ENCODE measurements around the gene NKAP.
A peak's percentile ranks its signal among the peaks of the same experiment; 100 is the strongest.

Gene NKAP

DNA sequence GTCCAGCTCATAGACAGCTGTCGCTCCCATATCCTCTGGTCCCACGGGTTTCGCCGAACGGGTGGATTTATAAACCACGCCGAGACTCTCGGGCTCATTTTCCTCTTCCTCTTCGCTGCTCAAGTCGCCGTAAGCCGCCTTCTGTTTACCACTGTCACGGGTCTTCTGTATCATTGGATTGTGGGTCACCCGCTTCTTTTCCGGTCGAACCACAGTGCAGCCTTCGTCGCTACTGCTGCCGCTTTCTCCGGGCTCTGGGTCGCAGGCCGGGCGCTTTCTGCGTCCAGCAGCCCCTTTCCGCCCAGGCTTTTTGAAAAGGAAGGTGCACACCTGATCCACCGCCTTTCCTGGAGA, 72.3 kb downstream of the NKAP start:
- peak overlapping the region; percentile 75 for H3K4me3 ChIP-seq (ENCODE audit: low read depth, low read length)
- DNase-seq (ENCODE audit: low read depth, low spot score), result no peak
- POLR2A ChIA-PET, result interaction anchor here (0.6 to 1.3 kb wide), 3 partner anchors 18 to 112 kb away, joined by 4 to 5 read pairs (median 4); partner anchors contain the start of genes RPL39 and UPF3B
- CTCF ChIA-PET, result interaction anchor here (1.0 to 1.4 kb wide), 2 partner anchors 9 to 12 kb away, joined by 3 read pairs; no protein-coding TSS in a partner anchor
- TF ChIP-seq CTCF (IDR thresholded peaks at IDR 0.05; ENCODE audit: insufficient read depth, low read length, missing control alignments), result no peak
